Lower leg skin (tissue), 3 donors: Measurements from ENCODE around the gene UBXN4.

ENCODE experiments used
- POLR2A ChIP-seq, 2 donors: fragments of 450-650 bp; IDR thresholded peaks; one replicate each; pipeline ENCODE4 v1.6.1; 2016 to 2017; ENCODE audit warnings: antibody characterized with exemption in 2 of 2, mild to moderate bottlenecking in 1 of 2, moderate library complexity in 1 of 2
- TF ChIP-seq, protein P1 (sequence below), 3 donors: fragments of 450-650 bp; IDR thresholded peaks; one replicate each; pipeline ENCODE4 v1.5.1; 2016; ENCODE audit warnings: antibody characterized with exemption in 3 of 3, mild to moderate bottlenecking in 3 of 3, moderate library complexity in 2 of 3

DNA sequence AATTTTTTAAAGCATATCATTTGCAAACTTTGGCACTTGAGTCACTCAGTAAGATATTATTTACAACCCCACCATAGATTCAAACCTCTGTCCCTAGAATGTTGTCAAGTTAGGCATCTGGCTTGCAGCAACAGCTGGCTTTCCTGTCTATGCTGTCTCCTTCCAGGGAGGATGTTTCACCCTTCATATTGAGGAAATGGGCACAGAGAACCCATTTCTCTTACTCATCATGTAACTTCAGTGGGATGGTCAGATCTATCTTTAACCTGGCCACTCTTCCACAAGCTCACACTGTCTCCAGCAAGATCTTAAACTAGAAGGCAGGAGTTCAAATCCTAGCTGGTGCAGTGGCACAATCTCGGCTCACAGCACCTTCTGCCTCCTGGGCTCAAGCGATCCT, 79.5 kb downstream of the UBXN4 start:
- TF ChIP-seq, protein P1, sequence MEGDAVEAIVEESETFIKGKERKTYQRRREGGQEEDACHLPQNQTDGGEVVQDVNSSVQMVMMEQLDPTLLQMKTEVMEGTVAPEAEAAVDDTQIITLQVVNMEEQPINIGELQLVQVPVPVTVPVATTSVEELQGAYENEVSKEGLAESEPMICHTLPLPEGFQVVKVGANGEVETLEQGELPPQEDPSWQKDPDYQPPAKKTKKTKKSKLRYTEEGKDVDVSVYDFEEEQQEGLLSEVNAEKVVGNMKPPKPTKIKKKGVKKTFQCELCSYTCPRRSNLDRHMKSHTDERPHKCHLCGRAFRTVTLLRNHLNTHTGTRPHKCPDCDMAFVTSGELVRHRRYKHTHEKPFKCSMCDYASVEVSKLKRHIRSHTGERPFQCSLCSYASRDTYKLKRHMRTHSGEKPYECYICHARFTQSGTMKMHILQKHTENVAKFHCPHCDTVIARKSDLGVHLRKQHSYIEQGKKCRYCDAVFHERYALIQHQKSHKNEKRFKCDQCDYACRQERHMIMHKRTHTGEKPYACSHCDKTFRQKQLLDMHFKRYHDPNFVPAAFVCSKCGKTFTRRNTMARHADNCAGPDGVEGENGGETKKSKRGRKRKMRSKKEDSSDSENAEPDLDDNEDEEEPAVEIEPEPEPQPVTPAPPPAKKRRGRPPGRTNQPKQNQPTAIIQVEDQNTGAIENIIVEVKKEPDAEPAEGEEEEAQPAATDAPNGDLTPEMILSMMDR (IDR thresholded peaks at IDR 0.05) = no peak
- TF ChIP-seq POLR2A (IDR thresholded peaks at IDR 0.05) = no peak
